ENCODE measurements around the gene PAPOLG. TPM values are rescaled to one million over a fixed set of nuclear protein-coding genes. Genes with fewer than 3 reads are reported as not detected.

The PAPOLG gene
- total RNA-seq, 1 donor from 2014 or later, result 19.5 TPM

DNA sequence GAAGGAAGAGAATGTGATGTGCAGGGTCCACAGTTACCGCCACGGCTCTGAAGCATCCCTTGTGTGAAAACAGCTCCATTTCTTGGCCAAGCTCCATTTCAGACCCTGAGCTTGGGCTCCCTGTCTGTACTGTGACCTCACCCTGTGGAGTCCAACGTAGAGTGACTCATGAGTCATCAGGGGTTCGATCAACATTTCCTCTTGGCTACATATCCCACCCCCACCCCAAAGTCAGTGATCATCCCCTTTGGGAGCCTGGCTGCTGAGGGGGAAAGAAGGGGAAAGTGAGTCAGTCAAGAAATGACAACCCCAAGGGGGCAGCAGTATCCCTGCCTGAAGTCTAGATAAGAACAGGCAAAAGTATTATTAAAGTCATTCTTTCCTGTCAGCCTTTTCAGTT, 62.2 kb downstream of the PAPOLG start:
- DNase-seq (ENCODE audit: low spot score), result no peak
- H3K4me1 Mint-ChIP-seq (ENCODE audit: unreplicated experiment), result peaks cover 3% of the 10 kb centered on the region
- H3K36me3 Mint-ChIP-seq (ENCODE audit: low read depth, unreplicated experiment), result no peaks in the 10 kb centered on the region
- H3K27me3 Mint-ChIP-seq (ENCODE audit: unreplicated experiment), result peaks cover 3% of the 10 kb centered on the region
- H3K27ac Mint-ChIP-seq (ENCODE audit: unreplicated experiment), result no peak overlapping the region
- H3K9me3 Mint-ChIP-seq (ENCODE audit: unreplicated experiment), result no peaks in the 10 kb centered on the region
- H3K4me3 Mint-ChIP-seq (ENCODE audit: unreplicated experiment), result no peak overlapping the region
- TF ChIP-seq CTCF (IDR thresholded peaks at IDR 0.05; ENCODE audit: unreplicated experiment), result no peak

DNA sequence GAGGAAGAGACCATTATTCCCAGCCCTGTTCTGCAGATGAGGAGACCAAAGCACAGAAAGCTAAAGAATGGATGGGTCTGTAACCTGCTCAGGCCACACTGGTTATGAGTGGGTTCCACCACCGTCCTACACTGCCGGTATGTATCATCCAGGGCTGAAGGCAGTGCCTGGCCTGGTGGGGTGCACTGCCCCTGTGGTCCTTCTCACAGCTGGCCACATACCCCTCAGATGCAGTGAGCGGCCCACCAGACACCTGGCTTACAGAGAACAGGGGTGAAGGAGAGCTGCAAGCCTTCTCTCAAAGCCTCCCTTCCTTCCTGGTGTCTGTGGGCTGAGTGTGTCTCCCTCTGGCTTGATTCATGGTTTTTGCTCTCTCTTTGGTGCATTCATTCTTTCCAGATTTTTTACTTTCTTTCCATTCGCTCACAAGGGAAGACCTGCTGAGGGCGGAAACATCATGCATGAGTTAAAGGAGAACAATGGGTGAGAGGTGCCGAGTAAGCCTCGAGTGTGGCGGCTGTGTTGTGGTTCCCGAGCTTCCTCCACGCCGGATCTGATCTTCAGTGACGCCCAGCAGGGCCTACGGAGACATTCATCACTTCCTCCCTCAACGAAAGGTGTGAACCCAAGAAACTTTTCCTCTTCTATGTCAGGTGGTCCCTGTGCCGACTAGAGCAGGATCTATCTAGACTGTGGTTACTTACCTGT, 63.2 kb downstream of the PAPOLG start:
- peaks cover 3% of the 10 kb centered on the region for H3K4me1 Mint-ChIP-seq (ENCODE audit: unreplicated experiment)
- no peak for DNase-seq (ENCODE audit: low spot score)
- no peaks in the 10 kb centered on the region for H3K9me3 Mint-ChIP-seq (ENCODE audit: unreplicated experiment)
- peak overlapping the region; percentile 11 for H3K27ac Mint-ChIP-seq (ENCODE audit: unreplicated experiment)
- no peaks in the 10 kb centered on the region for H3K36me3 Mint-ChIP-seq (ENCODE audit: low read depth, unreplicated experiment)
- H3K27me3 Mint-ChIP-seq (ENCODE audit: unreplicated experiment), result no peaks in the 10 kb centered on the region
- TF ChIP-seq CTCF (IDR thresholded peaks at IDR 0.05; ENCODE audit: unreplicated experiment), result no peak
- H3K4me3 Mint-ChIP-seq (ENCODE audit: unreplicated experiment), result no peak overlapping the region

DNA sequence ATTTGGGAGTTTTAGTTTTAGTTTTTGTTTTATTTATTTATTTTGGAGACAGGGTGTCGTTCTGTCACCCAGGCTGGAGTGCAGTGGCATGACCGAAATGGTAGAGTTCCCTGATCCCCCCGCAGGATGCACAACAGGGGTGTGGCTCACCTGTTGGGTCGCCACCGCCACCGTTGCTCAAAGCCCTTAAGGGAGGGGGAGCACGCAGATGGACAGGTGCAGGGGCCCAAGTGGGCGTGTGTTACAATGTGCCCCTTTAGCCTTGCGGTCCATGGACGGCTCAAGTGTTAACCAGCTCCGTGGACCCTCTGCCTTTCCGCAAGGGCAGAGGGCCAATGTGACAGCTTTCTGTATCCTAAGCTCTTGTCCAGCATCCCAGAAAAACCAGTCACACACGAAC, 63.9 kb downstream of the PAPOLG start:
- Mint-ChIP-seq H3K9me3 (ENCODE audit: unreplicated experiment) (no peaks in the 10 kb centered on the region), H3K27ac (ENCODE audit: unreplicated experiment) (no peak overlapping the region), H3K4me3 (ENCODE audit: unreplicated experiment) (no peak overlapping the region), H3K4me1 (ENCODE audit: unreplicated experiment) (peaks cover 3% of the 10 kb centered on the region), H3K27me3 (ENCODE audit: unreplicated experiment) (no peaks in the 10 kb centered on the region), H3K36me3 (ENCODE audit: low read depth, unreplicated experiment) (no peaks in the 10 kb centered on the region)
- no peak for TF ChIP-seq CTCF (IDR thresholded peaks at IDR 0.05; ENCODE audit: unreplicated experiment)
- no peak for DNase-seq (ENCODE audit: low spot score)

- H3K4me3 Mint-ChIP-seq (ENCODE audit: unreplicated experiment), result no peak overlapping the region
- peaks cover 3% of the 10 kb centered on the region for H3K4me1 Mint-ChIP-seq (ENCODE audit: unreplicated experiment)
- TF ChIP-seq CTCF (IDR thresholded peaks at IDR 0.05; ENCODE audit: unreplicated experiment), result no peak
These were observed 64.5 kb downstream of the PAPOLG start for GRCh38 chr2:60820416-60821132.

GRCh38 chr2:60821133-60821469, 65.0 kb downstream of the PAPOLG start:
- Mint-ChIP-seq H3K27me3 (ENCODE audit: unreplicated experiment) (no peaks in the 10 kb centered on the region), H3K4me3 (ENCODE audit: unreplicated experiment) (no peak overlapping the region), H3K9me3 (ENCODE audit: unreplicated experiment) (no peaks in the 10 kb centered on the region), H3K36me3 (ENCODE audit: low read depth, unreplicated experiment) (no peaks in the 10 kb centered on the region), H3K27ac (ENCODE audit: unreplicated experiment) (no peak overlapping the region), H3K4me1 (ENCODE audit: unreplicated experiment) (peaks cover 3% of the 10 kb centered on the region)
- DNase-seq (ENCODE audit: low spot score), result no peak
- no peak for TF ChIP-seq CTCF (IDR thresholded peaks at IDR 0.05; ENCODE audit: unreplicated experiment)

More at GRCh38 chr2:60820416-60821132, 64.5 kb downstream of the PAPOLG start:
- Mint-ChIP-seq H3K36me3 (ENCODE audit: low read depth, unreplicated experiment) (no peaks in the 10 kb centered on the region), H3K27ac (ENCODE audit: unreplicated experiment) (no peak overlapping the region), H3K27me3 (ENCODE audit: unreplicated experiment) (no peaks in the 10 kb centered on the region), H3K9me3 (ENCODE audit: unreplicated experiment) (no peaks in the 10 kb centered on the region)
- no peak for DNase-seq (ENCODE audit: low spot score)
